Left ventricle myocardium inferior (tissue), 1 donor: Measurements from ENCODE around the gene STEAP3. TPM values are rescaled to one million over a fixed set of nuclear protein-coding genes. Genes with fewer than 3 reads are reported as not detected.

Experiments used
- DNase-seq: peaks from one replicate; pipeline ENCODE4 v3.0.0-alpha.2; 2020
- H3K27ac ChIP-seq: fragments of 200-600 bp; replicated peaks from 2 replicates; pipeline ENCODE4 v1.8.0; 2021
- H3K27me3 ChIP-seq: fragments of 200-600 bp; 2 replicates; pipeline ENCODE4 v1.8.0; 2021; ENCODE audit warnings: low read depth
- H3K36me3 ChIP-seq: fragments of 200-600 bp; 2 replicates; pipeline ENCODE4 v1.8.0; 2021
- H3K4me1 ChIP-seq: fragments of 200-600 bp; 2 replicates; pipeline ENCODE4 v1.8.0; 2021
- H3K4me3 ChIP-seq: fragments of 200-600 bp; 2 replicates; pipeline ENCODE4 v1.8.0; 2021; ENCODE audit warnings: mild to moderate bottlenecking, moderate library complexity
- H3K9me3 ChIP-seq: fragments of 200-600 bp; replicated peaks from 2 replicates; pipeline ENCODE4 v1.8.0; 2021
- intact Hi-C: fragments of 100-400 bp; cut with micrococcal nuclease; formaldehyde crosslinking; loops from one replicate; pipeline ENCODE4 v1.11.0; 2022
- total RNA-seq: library from RNA; stranded (reverse); fragmentation: NEBNext Ultra II Directional; extraction: Animal tissue kit (Norgen Biotek cat#: 25700); gene quantifications from one replicate; pipeline ENCODE4 v1.2.1, GENCODE V29; 2021
- TF ChIP-seq, protein P1 (sequence below): fragments of 200-600 bp; IDR thresholded peaks from 2 replicates; pipeline ENCODE4 v1.8.0; 2021; ENCODE audit warnings: antibody characterized with exemption, mild to moderate bottlenecking, borderline replicate concordance
- donor health status: DM: no; HTN: yes; CAD: no; lungs with severe emphysema.

Gene STEAP3
- total RNA-seq, 1 donor from 2014 or later = 7.1 TPM

DNA sequence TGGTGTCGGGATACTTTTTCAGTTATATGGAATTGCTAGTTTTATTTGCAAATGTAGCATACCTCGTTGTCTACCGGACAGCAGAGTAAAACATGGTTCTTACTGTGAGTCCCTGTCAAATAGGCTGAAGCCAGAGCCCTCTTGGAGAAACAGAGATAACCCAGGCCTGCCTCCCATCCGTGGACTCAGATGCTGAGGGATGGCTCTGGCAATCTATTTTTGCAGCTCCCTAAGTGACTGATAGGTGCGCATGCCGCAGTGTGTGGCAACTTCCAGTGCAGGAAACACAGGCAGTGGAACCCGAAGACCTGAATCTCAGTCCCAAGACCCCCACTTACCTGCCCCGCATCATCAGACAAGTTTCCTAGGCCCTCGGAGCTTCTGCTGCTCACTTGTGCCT lies 33.6 kb downstream of the STEAP3 start:
- no peaks in the 10 kb centered on the region for H3K36me3 ChIP-seq
- peaks cover 32% of the 10 kb centered on the region for H3K4me1 ChIP-seq
- H3K9me3 ChIP-seq = no peaks in the 10 kb centered on the region
- H3K4me3 ChIP-seq = no peak overlapping the region
- intact Hi-C loops = no loop called here
- TF ChIP-seq, protein P1, sequence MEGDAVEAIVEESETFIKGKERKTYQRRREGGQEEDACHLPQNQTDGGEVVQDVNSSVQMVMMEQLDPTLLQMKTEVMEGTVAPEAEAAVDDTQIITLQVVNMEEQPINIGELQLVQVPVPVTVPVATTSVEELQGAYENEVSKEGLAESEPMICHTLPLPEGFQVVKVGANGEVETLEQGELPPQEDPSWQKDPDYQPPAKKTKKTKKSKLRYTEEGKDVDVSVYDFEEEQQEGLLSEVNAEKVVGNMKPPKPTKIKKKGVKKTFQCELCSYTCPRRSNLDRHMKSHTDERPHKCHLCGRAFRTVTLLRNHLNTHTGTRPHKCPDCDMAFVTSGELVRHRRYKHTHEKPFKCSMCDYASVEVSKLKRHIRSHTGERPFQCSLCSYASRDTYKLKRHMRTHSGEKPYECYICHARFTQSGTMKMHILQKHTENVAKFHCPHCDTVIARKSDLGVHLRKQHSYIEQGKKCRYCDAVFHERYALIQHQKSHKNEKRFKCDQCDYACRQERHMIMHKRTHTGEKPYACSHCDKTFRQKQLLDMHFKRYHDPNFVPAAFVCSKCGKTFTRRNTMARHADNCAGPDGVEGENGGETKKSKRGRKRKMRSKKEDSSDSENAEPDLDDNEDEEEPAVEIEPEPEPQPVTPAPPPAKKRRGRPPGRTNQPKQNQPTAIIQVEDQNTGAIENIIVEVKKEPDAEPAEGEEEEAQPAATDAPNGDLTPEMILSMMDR = no peak
- no peak for DNase-seq
- no peak overlapping the region for H3K27ac ChIP-seq
- no peaks in the 10 kb centered on the region for H3K27me3 ChIP-seq

DNA sequence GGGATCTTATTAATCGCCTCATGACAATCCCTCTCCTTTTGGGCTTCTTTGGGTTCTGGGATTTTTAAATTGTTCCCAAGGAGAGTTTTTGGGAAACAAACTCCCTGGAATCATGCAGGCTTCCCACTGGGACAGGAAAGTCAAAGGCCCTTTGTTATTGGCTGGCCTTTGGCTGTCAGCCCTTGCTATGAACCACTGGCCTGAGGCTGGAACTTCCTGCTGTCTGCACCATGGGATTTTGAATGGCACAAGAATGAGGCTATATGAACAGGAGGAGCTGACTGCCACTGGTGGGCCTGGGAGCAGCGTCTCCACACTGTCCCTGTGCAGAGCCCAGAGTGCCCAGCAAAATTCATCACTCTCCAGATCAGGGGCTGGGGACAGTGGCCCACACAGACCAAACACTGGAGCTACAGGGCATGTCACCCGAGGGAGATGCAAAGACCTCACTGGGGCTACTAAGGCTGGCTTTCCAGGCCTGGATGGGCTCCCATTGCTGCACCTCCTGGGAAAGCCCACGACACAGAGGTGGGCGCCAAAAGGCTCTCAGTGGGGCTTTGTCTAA lies 35.7 kb downstream of the STEAP3 start:
- TF ChIP-seq, protein P1 = no peak
- intact Hi-C loops = no loop called here

DNA sequence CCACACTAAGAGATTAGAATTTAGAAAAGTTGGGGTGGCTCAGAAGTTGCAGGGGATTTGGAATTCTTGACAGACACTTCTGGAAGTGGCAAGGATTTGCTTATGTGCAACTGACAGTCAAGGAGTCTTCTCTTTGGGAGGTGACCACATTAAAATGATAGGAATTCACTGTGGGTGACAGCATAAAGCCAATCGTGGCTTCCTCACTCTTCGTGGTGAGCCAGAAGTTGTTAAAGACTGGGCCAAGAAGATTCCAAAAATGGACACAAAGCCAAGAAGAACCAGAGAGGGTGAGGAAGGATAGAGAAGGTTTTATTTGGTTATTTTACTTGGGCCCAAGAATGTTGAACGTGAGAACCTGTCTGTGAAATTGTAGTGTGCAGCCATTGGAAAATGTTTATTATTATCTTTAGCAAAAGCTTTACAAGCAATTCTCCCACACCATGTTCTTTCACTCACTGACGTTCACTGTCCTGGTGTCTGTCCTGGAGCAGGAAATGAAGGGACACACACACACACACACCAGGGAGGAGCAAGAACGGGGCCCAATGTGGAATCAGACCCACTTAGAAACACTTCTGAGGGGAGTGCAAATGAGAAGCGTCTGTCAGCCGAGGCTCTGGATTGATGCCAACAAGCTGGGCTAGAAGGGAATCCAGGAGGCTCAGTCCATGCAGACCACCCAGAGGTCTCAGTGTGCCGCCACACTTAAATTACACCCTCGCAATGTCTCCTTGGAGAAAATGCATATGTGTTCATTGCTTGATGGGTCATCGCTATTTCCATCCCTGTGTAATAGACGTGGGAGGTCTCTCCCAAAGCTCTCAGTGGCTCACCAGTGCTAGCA lies 37.2 kb downstream of the STEAP3 start:
- Histone ChIP-seq H3K27me3 (no peaks in the 10 kb centered on the region), H3K9me3 (no peaks in the 10 kb centered on the region), H3K36me3 (no peaks in the 10 kb centered on the region), H3K4me3 (no peak overlapping the region), H3K4me1 (peaks cover 31% of the 10 kb centered on the region), H3K27ac (no peak overlapping the region)
- DNase-seq = no peak
- intact Hi-C loops = no loop called here
- TF ChIP-seq, protein P1 = no peak

More for the DNA sequence above, 35.7 kb downstream of the STEAP3 start:
- no peaks in the 10 kb centered on the region for H3K36me3 ChIP-seq
- H3K9me3 ChIP-seq = no peaks in the 10 kb centered on the region
- peaks cover 32% of the 10 kb centered on the region for H3K4me1 ChIP-seq
- no peak for DNase-seq
- H3K4me3 ChIP-seq = no peak overlapping the region
- H3K27ac ChIP-seq = no peak overlapping the region
- H3K27me3 ChIP-seq = no peaks in the 10 kb centered on the region

DNA sequence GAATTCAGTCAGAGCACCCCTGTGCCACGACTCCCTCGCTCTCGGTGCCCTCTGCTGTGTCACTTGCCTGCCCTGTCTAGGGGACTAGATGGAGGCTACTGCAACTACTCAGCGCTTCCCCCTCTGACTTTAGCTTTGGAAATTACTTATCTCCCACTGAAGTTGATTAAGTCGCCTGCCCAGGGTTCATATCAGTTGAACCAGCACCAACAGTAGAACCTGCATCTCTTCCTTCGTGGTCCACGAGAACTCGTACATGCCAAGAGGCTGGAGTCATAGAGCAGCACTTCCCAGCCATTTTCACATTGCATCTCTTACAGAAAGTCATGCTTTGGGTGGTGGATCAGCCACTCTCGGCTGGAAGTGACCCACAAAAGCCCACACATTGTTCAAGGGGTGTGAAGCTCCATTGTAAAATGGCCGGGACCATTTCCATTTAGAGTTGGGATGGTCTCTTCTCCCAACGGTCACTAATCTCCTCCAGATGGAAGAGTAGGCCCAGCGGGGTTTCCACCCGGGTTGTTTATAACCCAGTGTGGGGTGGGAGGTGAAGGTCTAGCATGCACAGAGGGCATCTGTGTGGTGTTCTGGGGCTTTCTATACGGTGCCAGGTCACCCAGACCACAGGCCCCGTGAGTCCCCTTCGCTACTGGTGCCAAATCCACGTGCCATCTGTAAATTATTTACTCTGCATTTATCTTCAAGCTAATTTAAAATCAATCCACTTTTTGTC lies 38.0 kb downstream of the STEAP3 start:
- no peak for DNase-seq
- intact Hi-C loops = no loop called here
- Histone ChIP-seq H3K9me3 (no peaks in the 10 kb centered on the region), H3K27ac (no peak overlapping the region), H3K27me3 (no peaks in the 10 kb centered on the region), H3K36me3 (no peaks in the 10 kb centered on the region), H3K4me1 (peaks cover 25% of the 10 kb centered on the region), H3K4me3 (no peak overlapping the region)
- TF ChIP-seq, protein P1 = no peak

DNA sequence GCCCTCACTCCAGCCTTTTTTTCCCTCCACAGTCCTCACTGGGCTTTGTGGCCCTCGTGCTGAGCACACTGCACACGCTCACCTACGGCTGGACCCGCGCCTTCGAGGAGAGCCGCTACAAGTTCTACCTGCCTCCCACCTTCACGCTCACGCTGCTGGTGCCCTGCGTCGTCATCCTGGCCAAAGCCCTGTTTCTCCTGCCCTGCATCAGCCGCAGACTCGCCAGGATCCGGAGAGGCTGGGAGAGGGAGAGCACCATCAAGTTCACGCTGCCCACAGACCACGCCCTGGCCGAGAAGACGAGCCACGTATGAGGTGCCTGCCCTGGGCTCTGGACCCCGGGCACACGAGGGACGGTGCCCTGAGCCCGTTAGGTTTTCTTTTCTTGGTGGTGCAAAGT lies 39.4 kb downstream of the STEAP3 start:
- intact Hi-C loops = no loop called here
- no peak overlapping the region for H3K4me3 ChIP-seq
- TF ChIP-seq, protein P1 = no peak
- peaks cover 11% of the 10 kb centered on the region for H3K4me1 ChIP-seq
- H3K27me3 ChIP-seq = no peaks in the 10 kb centered on the region
- no peaks in the 10 kb centered on the region for H3K36me3 ChIP-seq
- no peak for DNase-seq
- no peak overlapping the region for H3K27ac ChIP-seq
- no peaks in the 10 kb centered on the region for H3K9me3 ChIP-seq
